Lower lobe of right lung (tissue), 2 donors: Measurements from ENCODE around the gene CLK1. TPM values are rescaled to one million over a fixed set of nuclear protein-coding genes. Genes with fewer than 3 reads are reported as not detected.
A peak's percentile ranks its signal among the peaks of the same experiment; 100 is the strongest.

Experiments used
- ATAC-seq, 2 donors: fragments of 200-7000 bp; cut with Tn5 transposase; one replicate each; pipeline ENCODE4 v1.9.1; 2020 to 2022; ENCODE audit warnings: mild to moderate bottlenecking in 2 of 2, moderate library complexity in 2 of 2
- DNase-seq: peaks from one replicate; pipeline ENCODE4 v3.0.0-alpha.2; 2020
- H3K27ac ChIP-seq: fragments of 200-600 bp; one replicate; pipeline ENCODE4 v1.8.0; 2022
- H3K27me3 ChIP-seq: fragments of 200-600 bp; one replicate; pipeline ENCODE4 v1.8.0; 2022; ENCODE audit warnings: low read depth
- H3K36me3 ChIP-seq: fragments of 200-600 bp; one replicate; pipeline ENCODE4 v1.8.0; 2022; ENCODE audit warnings: mild to moderate bottlenecking
- H3K4me1 ChIP-seq: fragments of 200-600 bp; one replicate; pipeline ENCODE4 v1.8.0; 2022
- H3K4me3 ChIP-seq: fragments of 200-600 bp; one replicate; pipeline ENCODE4 v1.8.0; 2022; ENCODE audit warnings: mild to moderate bottlenecking
- H3K9me3 ChIP-seq: fragments of 200-600 bp; one replicate; pipeline ENCODE4 v1.8.0; 2022
- CTCF ChIP-seq: fragments of 200-600 bp; IDR thresholded peaks from one replicate; pipeline ENCODE4 v1.8.0; 2022; ENCODE audit warnings: antibody characterized with exemption, mild to moderate bottlenecking
- intact Hi-C: fragments of 100-400 bp; cut with DNase I; formaldehyde crosslinking; loops from one replicate; pipeline ENCODE4 v1.11.0; 2022
- total RNA-seq: library from RNA; stranded (reverse); fragmentation: NEBNext Ultra II Directional; extraction: Animal tissue kit (Norgen Biotek cat#: 25700); gene quantifications from one replicate; pipeline ENCODE4 v1.2.1, GENCODE V29; 2021
- donor health status: DM: no; HTN: yes; CAD: no; lungs with severe emphysema.

CLK1 gene
- total RNA-seq, 1 donor from 2014 or later = 132 TPM

GRCh38 chr2:200812122-200813022 lies 52.1 kb downstream of the CLK1 start:
- intact Hi-C loops = loop anchor here (10.0 kb wide), 1 partner anchor 52 kb away; the partner anchor contains the start of gene CLK1
- H3K4me1 ChIP-seq = peaks cover 41% of the 10 kb centered on the region
- H3K27ac ChIP-seq = peak overlapping the region; percentile 99

DNA sequence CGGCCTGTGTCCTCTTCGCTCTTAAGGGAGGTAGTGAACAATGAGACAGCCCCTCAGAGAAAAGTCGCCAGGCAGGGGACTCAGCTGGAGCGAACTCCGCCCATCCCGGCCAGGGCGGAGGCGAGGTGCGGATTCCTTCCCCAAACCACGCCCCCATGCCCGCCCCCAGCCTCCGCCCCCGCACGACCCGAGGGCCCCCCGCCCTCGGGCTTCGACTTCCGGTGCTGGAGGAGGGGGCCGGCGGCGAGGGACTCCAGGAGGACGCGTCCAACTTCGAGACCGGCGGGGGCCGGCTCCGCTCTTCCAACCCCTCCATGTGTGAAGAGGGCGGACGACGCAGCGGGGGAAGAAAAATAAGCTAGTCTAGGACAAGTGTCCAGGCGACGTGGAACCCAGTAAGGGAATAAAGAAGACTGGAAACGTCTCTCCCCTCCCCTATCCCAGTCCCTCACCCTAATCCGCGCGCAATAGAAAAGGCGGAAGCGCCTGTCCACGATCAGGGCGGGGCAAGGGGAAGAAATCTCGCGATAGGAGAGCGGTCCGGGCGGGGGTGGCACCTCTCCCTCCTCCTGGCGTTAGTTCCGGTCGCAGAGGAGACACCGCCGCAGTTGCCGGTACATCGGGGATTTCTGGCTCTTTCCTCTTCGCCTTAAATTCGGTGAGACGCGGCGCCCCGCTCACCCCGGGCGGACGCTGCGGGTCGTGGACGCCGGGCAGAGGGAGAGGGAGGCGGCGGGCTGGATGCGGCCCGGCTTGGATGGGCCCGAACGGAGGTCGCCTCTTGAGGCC lies 52.9 kb downstream of the CLK1 start, which contains the start of gene BZW1:
TSS of gene BZW1 (plus strand) at position 578 of the 789 bp plus-strand sequence. CDS start 1,308 bp downstream, outside the sequence.
- ATAC-seq (peak; percentile 97), DNase-seq (peak; percentile 96)
- Histone ChIP-seq H3K27ac (peak within 1 kb of the TSS; percentile 99), H3K9me3 (no peaks in the 10 kb centered on the region), H3K36me3 (peaks cover 34% of the 10 kb centered on the region), H3K4me3 (peak within 1 kb of the TSS; percentile 86), H3K27me3 (no peaks in the 10 kb centered on the region), H3K4me1 (peaks cover 41% of the 10 kb centered on the region)
- intact Hi-C loops = loop anchor here (10.0 kb wide), 1 partner anchor 53 kb away; the partner anchor contains the start of gene CLK1
- no peak for TF ChIP-seq CTCF

More at GRCh38 chr2:200812122-200813022, 52.1 kb downstream of the CLK1 start:
- H3K27me3 ChIP-seq = no peaks in the 10 kb centered on the region
- DNase-seq (peak; percentile 87), ATAC-seq (peak; percentile 80 to 83)
- no peaks in the 10 kb centered on the region for H3K9me3 ChIP-seq
- peaks cover 43% of the 10 kb centered on the region for H3K36me3 ChIP-seq
- H3K4me3 ChIP-seq = peak overlapping the region; percentile 86
- TF ChIP-seq CTCF = peak; percentile 58

- ATAC-seq (no peak), DNase-seq (no peak)
- Histone ChIP-seq H3K27ac (peak overlapping the region; percentile 99), H3K9me3 (no peaks in the 10 kb centered on the region), H3K4me1 (peaks cover 41% of the 10 kb centered on the region), H3K36me3 (peaks cover 28% of the 10 kb centered on the region), H3K4me3 (peak overlapping the region; percentile 86), H3K27me3 (no peaks in the 10 kb centered on the region)
- no peak for TF ChIP-seq CTCF
- intact Hi-C loops = loop anchor here (10.0 kb wide), 1 partner anchor 54 kb away; the partner anchor contains the start of gene CLK1
Observed at GRCh38 chr2:200810998-200811332, 53.5 kb downstream of the CLK1 start.

- peaks cover 41% of the 10 kb centered on the region for H3K4me1 ChIP-seq
- H3K9me3 ChIP-seq = no peaks in the 10 kb centered on the region
- peak overlapping the region; percentile 86 for H3K4me3 ChIP-seq
- intact Hi-C loops = loop anchor here (10.0 kb wide), 1 partner anchor 54 kb away; the partner anchor contains the start of gene CLK1
- TF ChIP-seq CTCF = no peak
- H3K27ac ChIP-seq = peak overlapping the region; percentile 99
- peak in 1 of 2 donors; percentile 9 for ATAC-seq
- DNase-seq = no peak
- H3K27me3 ChIP-seq = no peaks in the 10 kb centered on the region
- peaks cover 23% of the 10 kb centered on the region for H3K36me3 ChIP-seq
Observed at GRCh38 chr2:200810252-200810997, 54.0 kb downstream of the CLK1 start.
